A549 (cell line): ENCODE measurements around the gene HTR6.

Experiments used
- BHLHE40 ChIP-seq: IDR thresholded peaks from 2 replicates; pipeline ENCODE4 v1.6.1; 2012; ENCODE audit warnings: low read depth, low read length, inconsistent platforms
- EHMT2 ChIP-seq: fragments of 200-600 bp; sonication (generic); IDR thresholded peaks from 2 replicates; pipeline ENCODE4 v1.6.1; 2016; ENCODE audit warnings: antibody characterized with exemption, low read depth, mild to moderate bottlenecking, moderate library complexity
- FOSL2 ChIP-seq, 2 experiments: fragments of 450-650 bp in 1 of 2; fragments of >200 bp in 1 of 2; sonication (Bioruptor Twin) in 1 of 2; formaldehyde crosslinking; IDR thresholded peaks; 2 replicates each; pipeline versions ENCODE4 v1.5.0 to v1.6.1; 2016 to 2020; ENCODE audit warnings: mild to moderate bottlenecking in 1 of 2, moderate library complexity in 1 of 2
- HDAC2 ChIP-seq: fragments of 200-600 bp; sonication (generic); IDR thresholded peaks from 2 replicates; pipeline ENCODE4 v1.6.1; 2016
- JUN ChIP-seq, 2 experiments: fragments of >200 bp; sonication (Bioruptor Twin); formaldehyde crosslinking; IDR thresholded peaks; 2 replicates in 1 of 2; 3 replicates in 1 of 2; pipeline ENCODE4 v1.6.1; 2016 to 2017
- POLR2A ChIP-seq: IDR thresholded peaks from 2 replicates; pipeline ENCODE4 v1.6.1; 2012; ENCODE audit warnings: mild to moderate bottlenecking, low read length
- ZFP36 ChIP-seq: fragments of 450-650 bp; IDR thresholded peaks from 2 replicates; pipeline ENCODE4 v1.6.1; 2014; ENCODE audit warnings: borderline replicate concordance; ENCODE audit not compliant: partially characterized antibody
- TF ChIP-seq, protein P1 (sequence below): fragments of >200 bp; sonication (Bioruptor Twin); formaldehyde crosslinking; IDR thresholded peaks from 3 replicates; pipeline ENCODE4 v1.5.1; 2016

DNA sequence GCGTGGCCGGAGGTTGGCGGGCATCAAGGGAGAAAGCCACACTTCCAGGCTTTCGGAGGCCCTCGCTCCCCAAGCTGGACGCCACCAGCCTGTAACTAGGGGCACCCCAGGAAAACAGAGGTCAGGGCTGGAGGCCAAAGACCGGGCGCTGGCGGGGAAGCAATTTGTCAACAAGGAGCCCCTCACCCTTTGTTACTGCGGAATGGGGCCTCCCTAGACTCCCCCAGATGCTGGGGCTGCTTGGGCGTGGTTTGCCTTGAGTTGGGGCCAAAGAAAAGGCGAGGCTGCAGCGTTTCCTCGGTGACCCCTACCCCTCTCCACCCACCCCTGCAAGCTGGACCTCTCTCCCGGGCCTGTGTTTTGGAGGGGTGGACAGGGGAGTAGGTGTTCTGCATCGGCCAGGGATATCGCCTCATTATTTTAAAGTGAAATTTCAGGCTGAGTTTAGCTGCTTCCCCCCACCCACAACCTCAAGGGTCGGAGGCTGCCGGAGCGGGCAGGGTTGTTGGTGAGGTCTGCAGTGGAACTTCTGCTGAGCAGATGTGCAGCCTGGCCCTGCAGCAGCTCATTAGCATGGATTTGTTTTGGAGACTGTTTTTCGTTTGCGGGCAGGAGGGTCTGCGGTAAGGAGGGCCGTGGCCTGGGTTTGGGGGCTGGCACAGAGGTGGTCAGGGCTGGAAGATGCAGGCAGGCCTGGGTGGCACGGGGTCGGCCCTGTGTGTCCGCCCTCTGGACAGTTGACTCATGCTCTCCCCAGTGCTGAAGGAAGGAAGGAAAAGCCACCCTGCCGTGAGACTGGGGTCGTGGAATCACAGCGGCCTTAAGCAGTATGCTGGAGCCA is 19.0 kb upstream of the HTR6 start:
- TF ChIP-seq, protein P1, sequence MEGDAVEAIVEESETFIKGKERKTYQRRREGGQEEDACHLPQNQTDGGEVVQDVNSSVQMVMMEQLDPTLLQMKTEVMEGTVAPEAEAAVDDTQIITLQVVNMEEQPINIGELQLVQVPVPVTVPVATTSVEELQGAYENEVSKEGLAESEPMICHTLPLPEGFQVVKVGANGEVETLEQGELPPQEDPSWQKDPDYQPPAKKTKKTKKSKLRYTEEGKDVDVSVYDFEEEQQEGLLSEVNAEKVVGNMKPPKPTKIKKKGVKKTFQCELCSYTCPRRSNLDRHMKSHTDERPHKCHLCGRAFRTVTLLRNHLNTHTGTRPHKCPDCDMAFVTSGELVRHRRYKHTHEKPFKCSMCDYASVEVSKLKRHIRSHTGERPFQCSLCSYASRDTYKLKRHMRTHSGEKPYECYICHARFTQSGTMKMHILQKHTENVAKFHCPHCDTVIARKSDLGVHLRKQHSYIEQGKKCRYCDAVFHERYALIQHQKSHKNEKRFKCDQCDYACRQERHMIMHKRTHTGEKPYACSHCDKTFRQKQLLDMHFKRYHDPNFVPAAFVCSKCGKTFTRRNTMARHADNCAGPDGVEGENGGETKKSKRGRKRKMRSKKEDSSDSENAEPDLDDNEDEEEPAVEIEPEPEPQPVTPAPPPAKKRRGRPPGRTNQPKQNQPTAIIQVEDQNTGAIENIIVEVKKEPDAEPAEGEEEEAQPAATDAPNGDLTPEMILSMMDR: no peak
- TF ChIP-seq ZFP36: no peak
- no peak for TF ChIP-seq FOSL2 (IDR thresholded peaks at IDR 0.05)
- TF ChIP-seq FOSL2 (CRISPR knock-in tag; IDR thresholded peaks at IDR 0.05): no peak
- no peak for TF ChIP-seq POLR2A
- TF ChIP-seq JUN (IDR thresholded peaks at IDR 0.05): no peak
- no peak for TF ChIP-seq EHMT2
- TF ChIP-seq BHLHE40: no peak
- no peak for TF ChIP-seq HDAC2
